NCI-H1417 treated with DMSO at 0.1 percent for 48 hours (cell line): ENCODE measurements around the gene SPECC1.
"Not testable (repeated sequence)": the region's sequence is repeated elsewhere in the genome, so short reads cannot be mapped to it uniquely, and the experiment has no call there.

Source experiments
- DNase-seq: peaks from one replicate; lab custom pipeline; 2025; lab: John Stamatoyannopoulos, UW

The SPECC1 gene

DNA sequence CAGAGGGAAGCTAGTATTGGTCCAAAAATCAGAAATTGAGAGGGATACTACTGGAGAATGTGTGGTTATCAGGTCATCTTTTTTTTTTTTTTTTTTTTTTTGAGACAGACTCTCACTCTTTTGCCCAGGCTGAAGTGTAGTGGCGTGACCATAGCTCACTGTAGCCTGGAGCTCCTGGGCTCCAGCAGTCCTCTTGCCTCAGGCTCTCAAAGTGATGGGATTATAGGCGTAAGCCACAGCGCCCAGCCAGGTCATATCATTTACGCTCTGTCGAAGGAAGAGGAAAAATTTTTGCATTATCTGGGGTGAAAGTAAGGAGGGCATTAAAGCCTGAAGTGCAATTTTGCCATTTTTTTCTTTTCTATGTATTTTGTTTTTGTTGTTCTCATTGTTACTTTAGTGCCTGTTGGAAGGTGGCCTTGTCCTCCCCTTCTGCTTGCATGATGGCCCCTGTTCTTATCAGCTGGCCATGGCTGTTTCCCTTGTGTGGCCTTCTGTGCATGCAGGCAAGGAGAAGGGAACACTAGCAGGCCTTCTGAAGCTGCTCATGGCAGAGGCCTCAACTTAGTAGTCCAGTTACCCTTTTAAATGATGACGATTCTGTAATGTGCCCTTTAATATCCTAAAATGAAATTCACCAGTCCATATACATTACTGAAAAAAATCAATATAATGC is 118.3 kb downstream of the SPECC1 start:
- no peak for DNase-seq

DNA sequence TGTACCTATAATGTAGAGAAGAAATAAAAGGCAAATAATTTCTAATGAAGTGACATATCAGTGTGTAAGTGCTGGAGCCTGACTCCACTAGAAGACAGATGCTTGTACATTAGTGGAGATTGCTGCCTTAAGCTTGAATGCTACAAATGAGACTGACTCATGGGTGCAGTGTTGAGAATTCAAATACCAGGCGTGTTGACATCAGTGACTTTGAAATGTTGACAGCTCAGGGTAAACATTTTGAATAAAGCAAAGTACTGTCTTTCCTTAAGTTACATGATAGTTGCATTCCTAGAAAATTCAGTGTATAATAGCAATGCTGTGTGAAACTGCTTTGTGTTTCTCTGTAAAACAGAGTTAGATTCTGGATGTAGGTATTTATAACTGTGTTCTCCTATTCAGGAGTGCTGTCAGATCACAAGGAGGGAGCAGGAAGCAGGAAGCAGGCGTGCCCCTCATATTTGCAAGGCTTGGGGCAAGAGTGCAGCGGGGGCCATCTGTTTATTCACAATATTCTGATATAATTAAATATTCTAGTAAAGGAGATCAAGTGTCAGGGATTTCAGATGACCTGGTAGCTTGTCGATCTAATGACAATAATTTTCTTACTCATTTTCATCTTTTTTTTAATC is 119.0 kb downstream of the SPECC1 start:
- no peak for DNase-seq

DNA sequence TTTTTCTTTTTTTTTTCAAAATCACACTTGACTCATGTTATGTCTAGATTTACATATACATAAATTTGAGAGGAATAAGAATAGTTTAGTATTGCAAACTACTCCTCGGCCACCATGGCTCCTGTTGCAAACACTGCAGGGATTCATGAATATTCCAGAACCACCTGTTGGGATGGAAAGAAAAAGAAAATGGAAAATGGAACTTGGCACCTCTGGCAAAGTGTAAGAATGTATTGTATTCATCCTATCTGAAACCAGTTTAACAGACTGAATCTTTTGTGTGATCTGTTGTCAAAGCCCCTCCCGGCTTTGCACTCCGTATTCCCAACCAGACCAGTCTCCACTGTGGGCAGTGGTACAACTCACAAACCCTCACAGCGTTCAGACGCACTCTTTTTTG is 124.4 kb downstream of the SPECC1 start:
- no peak for DNase-seq

DNA sequence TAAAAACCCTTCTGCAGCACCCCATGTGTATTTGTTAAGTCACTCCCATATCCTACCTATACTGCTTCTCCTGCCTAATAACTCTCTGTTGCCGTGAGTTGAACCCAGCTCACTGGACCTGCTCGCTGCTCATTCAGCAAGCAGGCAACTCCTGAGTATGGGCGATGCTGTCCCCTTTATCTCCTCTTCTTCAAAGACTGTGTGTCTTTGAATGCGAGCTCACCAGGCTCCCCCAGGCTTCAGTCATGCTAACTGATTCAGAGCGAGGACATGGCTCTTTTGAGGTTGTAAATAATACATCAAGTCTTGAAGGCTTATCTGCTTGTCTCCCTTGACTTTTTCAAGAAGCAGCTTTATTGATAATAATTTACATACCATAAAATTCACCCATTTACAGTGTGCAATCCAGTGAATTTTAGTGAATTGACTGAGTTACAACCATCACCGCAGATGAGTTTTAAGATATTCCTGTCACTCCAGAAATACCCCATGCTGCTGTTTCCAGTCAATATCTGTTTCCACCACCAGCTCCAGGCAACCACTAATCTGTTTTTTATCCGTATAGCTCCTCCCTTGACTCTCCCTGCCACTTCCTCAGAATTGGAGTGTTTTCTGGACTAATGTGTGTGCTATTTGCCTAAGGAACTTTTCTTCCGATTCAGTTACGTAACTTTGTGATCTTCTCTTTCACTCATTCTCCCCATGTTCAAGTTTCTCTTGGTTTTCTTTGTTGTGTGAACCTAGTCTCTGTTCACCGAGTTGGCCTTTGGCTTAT is 132.2 kb downstream of the SPECC1 start:
- no peak for DNase-seq

DNA sequence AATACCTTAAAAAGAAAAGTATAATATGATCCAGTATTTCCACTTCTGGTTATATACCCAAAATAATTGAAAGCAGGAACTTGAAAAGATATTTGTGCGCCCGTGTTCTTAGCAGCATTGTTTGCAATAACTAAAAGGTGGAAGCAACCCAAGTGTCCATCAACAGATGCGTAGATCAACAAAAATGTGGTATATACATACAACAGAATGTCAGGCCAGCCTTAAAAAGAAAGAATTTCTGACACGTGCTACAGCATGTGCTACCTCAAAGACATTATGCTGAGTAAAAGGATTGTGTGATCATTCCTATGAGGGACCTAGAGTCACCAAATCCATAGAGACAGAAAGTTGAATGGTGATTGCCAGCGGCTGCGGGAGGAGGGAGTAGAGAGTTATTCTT is 133.1 kb downstream of the SPECC1 start:
- DNase-seq, result no peak

DNA sequence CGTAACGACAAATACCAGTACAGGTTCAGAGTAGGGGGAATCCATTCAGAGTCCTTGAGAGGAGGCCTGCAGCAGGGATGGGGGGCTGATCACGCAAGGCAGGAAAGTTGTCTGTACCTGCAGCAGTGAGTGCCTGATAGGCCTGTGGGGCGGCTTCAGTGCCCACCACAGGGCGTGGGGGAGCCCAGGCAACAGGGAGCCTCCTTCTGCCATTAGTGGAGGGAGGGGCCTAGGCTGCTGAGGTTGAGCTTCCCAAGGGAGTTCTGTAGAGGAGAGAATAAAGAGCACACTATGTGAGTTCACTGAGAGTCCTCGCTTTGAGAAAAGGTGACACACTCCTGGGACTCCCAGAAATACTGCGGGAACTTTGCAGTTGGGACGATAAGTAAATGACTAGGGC is 134.6 kb downstream of the SPECC1 start:
- no peak for DNase-seq

DNA sequence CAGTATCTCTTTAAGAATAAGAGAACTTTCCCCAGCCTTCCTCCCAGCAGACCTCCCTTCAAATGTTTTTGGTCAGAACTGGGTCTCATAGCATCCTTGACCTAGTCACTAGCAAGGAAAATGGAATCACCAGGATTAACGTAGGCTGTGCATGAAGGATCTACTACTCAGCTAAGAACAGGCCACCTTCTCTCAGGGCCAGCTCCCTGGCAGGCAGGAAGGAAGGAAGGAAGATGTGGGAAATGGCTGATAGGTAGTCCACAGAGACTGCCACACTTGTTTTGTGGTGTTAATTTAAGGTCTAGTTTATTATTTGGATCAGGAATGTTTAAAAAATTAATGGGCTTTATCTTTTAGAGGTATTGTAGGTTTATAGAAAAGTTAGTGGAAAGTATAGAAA is 136.4 kb downstream of the SPECC1 start:
- DNase-seq, result no peak

DNA sequence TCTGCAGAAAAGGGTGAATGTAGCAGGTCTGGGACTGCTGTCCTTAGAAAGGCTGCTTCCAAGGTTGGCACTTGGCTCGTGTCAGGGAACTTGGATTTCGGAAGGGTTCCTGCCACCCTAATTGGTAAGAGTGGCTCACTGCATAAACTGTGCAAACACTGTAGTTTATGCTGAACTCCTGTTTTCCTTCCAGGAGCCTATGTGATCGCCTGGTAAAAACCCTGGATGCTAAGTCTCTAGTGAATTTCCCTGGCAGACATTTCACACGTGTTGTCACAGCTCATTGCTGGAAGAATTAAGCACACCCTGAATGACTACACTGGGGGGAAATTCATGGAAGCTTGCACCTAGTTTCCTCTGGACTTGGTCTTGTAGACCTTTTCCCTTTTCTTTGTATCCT is 140.1 kb downstream of the SPECC1 start:
- DNase-seq, result no peak

DNA sequence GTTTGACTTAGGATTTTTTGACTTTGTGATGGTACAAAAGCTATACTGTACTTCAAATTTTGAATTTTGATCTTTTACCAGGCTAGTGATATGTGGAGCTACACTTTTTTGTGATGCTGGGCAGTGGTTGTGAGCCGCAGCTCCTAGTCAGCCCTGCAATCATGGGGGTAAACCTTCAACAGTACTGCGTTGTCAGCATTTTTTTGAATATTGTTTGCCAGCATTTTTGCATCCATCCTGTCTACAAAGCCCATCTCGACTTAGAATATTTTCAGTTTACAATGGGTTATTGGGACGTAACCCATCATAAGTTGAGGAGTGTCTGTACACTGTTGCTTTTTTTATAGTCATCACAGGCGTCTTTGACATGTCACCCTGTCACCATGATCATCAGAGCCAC is 142.0 kb downstream of the SPECC1 start:
- DNase-seq, result no peak

DNA sequence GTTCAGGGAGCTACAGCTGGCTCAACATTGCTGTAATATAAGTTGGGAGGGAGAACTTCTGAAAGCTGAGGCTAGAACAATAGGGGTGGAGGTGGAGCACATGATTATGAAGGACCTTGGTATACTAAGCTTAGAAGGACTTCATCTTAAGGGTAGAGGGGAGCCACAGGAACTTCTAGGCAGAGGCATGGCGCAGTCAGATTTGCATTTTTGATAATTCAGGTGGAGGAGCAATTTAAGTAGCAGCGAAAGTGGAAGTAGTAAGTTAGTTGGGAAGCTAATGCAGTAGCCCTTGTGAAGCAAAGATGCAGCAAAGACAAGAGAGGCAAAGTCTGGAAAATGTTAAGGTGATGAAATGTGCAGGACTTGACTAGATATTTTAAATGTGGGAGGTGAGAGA is 144.1 kb downstream of the SPECC1 start:
- no peak for DNase-seq

DNA sequence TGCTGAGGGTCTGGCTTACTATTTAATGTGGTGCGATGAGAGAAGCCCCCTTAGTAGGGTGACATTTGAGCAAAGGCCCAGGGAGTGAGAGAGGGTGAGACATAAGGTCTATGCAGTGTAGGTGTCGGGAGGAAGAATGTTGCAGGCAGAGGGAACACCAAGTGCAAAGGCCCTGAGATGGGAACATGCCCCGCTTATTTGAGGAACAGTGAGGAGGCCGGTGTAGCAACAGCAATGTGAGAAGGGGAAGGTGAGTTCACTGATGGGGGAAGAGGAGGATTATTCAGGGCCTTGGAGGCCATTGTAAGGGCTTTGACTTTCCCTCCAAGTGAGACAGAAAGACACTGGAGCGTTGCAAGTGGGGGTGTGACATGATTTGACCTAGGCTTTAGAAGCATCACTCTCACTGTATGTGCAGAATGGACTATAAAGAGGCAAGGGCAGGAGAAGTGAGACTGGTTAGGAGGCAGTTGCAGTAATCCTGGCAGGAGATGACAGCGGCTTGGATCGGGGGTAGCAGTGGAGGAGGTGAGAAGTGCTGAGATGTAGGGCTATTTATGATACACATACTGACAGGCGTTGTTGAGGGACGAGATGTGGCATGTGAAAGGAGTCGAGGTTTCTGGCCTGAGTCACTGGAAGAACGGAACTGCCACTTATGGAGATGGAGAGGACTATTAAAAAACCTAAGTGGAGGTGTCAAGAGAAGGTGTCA is 145.3 kb downstream of the SPECC1 start:
- no peak for DNase-seq

DNA sequence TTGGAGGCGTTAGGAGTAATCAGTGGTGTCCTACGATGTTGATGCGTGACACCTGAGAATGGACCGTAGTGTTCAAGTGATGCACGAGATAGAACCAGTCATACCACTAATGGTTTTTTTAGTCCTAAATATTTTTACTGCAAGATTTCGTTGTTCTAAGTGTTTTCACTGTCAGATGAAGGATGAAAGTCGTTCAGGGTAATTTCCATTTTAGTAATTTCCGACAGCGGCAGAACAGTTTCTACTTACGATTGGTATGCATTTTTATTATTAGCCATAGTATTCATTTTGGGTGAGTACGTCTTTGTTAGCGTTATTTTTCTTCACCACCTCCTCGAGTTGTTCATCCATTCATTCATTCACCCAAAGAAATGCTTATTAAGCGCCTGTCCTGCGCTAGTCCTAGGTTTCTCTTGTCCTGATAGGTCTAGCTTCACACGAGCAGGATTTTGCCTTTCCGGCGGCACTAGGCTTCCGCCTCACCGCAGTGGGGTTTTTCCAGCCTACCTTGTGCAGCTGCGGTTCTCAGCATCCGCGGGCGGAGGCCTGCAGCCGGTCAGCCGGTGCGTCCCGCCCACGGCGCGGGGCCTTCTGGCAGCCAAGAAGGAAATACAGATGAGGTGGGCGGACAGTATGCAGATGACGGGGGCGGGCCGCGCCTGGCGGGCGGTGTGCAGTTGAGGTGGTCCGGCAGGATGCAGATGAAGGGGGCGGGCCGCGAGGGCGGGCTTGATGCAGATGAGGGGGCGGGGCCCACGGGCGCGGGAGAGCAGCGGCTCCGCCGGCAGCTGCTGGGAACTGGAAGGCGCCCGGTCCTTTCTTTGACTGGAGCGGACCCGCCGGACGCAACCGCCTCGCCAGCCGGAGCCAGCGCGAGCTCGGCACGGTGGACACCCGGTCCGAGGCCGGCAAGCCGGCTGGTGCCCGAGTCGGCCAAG is 146.4 kb downstream of the SPECC1 start:
- peak; percentile 63 for DNase-seq

DNA sequence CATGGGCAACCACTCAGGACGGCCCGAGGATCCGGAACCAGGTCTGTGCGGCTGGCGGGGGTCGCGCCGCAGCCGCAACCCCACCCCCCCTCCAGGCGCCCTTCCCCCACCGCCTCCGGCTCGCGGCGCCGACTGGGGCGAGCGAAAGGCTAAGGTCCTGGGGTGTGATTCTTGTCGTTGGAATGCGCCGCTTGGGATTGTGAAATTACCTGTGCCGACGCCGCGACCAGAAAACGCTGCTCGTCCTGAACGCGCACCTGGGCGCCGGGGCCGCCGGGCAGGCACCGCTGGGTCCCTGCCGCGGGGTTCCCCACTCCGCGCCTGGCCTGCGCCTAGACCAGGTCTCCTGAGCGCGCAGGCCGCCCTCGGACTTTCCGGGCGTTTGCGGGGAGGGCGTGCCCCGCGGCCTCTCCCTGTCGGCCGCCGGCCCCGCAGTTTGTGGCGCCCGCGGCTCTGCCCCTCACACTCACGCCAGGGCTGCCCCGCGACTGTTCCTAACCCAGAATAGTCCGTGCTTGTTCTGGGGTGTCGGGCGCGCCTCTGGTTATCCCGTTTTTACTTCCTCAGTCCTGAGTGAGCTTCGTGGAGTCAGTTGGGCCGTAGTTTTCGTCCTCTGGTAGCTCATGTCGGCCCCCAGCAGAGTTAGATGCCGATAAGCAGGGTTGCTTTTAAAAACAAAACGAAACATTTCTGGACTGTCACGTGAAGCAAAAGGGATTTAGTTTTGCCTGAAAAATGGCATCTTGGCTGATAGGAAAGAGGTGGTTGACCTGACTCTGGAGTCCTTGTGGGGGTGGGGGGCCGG is 147.2 kb downstream of the SPECC1 start:
- DNase-seq, result no peak

DNA sequence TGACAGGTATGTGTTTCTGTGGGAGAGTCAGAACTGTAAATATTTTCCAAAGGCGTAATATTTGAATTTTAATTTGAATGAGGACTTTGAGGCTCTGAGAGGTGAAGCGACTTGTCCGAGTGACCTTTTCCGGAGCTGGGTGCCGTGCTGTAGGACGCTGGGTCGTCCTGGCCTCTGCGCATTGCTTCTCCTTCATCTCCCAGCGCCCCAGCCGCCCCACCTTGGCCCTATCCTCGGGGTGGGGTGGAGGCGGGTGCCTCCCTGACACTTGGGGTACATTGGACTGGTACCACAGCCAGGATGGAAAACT is 147.8 kb downstream of the SPECC1 start:
- no peak for DNase-seq

DNA sequence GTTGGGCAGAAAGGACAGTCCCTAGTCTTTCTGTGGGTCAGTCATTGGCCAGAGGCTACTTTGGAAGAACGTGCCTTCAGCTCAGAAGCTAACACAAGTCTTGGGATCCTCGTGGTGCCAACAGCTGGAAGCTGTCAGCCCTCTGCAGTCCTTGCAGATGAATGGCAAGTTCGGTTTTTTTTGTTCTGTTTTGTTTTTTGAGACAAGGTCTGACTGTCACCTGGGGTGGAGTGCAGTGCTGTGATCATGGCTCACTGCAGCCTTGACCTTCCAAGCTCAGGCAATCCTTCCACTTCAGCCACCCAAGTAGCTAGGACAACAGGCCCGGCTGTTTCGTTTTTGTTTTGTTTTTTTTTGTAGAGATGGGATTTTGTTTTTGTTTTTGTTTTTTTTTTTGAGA is 149.4 kb downstream of the SPECC1 start:
- DNase-seq, result no peak

DNA sequence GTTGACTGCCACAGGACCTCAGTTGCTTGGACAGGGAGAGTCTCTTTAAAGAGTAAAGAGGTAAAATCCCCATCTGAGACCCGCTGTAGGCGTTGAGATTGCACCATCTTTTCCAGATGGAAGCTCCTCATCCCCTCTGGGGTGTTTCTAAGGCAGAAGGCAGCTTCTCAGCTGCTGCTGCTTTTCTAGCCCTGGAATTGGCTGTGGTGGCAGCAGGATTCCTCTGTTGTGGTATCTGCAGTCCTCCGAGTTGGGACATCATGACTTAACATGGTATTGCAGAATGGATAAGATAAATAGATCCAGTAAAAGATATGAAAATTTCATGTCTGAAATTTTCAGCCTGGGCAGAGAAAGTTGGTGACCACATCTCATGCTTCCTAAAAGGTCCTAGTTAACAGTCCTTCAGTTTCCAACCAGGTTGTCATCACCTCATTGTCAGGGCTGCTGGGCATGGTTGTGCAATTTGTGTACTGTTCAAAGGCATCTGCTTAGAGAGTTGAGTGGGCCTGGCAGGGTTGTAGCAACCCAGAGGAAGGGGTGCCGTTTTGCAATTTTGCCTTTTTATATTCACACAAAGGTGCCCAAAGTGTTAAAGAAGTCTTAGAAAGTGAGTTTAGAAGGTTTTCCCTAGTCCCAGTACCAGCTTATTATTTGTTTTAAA is 150.4 kb downstream of the SPECC1 start:
- DNase-seq, result no peak

DNA sequence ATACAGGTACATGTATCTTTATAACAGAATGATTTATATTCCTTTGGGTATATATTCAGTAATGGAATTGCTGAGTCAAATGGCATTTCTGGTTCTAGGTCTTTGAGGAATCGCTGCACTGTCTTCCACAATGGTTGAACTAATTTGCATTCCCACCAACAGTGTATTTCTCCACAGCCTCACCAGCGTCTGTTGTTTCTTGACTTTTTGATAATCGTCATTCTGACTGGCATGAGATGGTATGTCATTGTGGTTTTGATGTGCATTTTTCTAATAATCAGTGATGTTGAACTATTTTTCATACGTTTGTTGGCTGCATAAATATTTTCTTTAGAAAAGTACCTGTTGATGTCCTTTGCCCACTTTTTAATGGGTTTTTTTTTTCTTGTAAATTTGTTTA is 156.4 kb downstream of the SPECC1 start:
- DNase-seq, result not testable (repeated sequence)

DNA sequence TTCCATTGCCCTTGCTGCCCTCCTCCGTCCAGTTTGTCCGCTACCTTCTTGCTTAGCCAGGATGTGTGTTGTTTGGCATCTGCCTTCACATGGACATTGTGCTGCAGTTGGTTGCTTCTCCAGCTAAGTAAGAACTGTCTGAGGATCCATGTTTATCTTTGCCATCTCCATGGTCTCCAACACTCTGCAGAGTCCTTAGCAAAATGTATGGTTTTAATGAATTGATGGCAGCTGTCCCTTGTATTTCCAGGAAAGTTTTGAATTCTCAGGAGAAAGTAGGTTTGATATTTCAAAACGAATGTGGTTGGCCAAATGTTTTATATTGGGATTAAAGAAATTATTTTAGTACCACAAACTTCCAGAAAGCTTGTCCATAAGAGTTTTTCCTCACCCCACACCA is 160.9 kb downstream of the SPECC1 start:
- no peak for DNase-seq

DNA sequence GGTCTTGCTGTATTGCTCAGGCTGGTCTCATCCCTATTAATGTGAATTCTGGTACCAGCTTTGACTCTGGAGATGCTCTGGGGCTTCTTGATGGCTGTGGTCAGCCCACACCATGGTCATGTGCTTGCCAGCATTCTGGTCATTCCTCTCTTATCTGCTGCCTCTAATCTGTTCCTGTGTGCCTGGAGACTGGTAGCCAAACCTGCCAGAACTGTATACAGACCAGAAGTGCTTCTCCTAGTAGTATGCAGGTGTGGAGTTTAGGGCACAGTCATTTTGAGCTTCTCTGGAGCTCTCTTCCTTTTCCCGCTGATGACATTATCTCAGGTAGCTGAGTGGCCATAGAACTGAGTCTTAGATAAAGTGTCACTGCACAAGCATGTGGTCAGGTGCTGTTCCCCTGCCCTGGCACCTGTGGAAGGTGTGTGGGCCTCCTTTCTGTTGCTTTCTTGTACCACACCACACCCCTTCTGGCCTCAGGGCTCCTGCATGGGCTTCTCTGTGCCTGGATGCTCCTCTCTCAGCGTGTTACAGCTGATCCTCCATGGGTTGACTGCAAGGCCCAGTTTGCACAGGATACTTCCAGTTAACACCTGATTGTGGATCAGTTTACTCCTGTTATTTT is 162.7 kb downstream of the SPECC1 start:
- DNase-seq, result no peak

DNA sequence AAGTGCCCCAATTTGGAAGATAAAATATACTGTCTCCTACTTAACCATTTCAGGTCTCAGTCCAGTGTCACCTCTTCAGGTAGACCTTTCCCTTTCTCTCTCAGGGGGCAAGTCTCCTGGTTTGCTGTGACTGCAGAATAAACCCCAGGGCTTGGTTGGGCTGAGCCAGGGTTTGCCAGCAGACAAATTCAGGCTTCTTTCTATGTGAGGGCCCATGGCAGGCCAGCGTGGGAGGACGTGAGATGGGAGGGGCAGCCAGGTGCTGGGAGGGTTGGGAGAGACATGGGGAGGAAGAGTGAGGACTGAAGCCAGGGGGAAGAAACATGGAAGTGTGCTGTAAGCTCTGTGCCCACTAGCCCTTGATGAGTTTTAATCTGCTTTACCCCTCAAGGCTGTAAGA is 163.2 kb downstream of the SPECC1 start:
- no peak for DNase-seq
